ENCODE measurements around the gene MAPK8IP2. TPM values are rescaled to one million over a fixed set of nuclear protein-coding genes. Genes with fewer than 3 reads are reported as not detected.

Gene MAPK8IP2
- total RNA-seq, 1 experiment from 2014 or later = 0.79 TPM

DNA sequence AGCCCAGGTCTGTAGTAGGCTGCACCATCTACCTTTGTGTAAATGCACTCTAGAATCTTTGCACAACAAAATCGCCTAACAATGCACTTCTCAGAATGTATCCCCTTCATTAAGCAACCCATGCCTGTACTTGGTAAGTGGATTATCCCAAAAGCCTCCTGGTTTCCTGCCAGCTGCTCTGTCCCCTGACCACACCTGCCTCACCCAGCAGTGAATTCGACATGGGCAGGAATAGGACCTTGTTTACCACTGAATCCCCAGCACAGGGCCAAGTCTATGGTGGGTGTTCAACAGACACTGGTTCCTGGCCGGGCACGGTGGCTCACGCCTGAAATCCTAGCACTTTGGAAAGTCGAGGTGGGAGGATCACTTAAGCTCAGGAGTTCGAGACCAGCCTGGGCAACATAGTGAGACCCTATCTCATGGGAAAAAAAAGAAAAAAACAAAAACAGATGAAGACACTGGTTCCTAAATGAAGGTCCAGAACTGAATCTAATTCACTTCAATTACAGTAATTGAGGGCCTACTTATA is 32.8 kb upstream of the MAPK8IP2 start:
- Histone ChIP-seq H2AFZ (no peak overlapping the region), H3K27ac (no peak overlapping the region), H3K27me3 (ENCODE audit: insufficient read depth, low read depth) (no peaks in the 10 kb centered on the region), H3K4me1 (replicated peaks; ENCODE audit: insufficient read depth) (peaks cover 17% of the 10 kb centered on the region), H3K4me2 (no peak overlapping the region), H3K36me3 (ENCODE audit: low read depth) (peaks cover 21% of the 10 kb centered on the region; the same call in 1 of the 2 replicates), H3K79me2 (ENCODE audit: low read depth) (no peaks in the 10 kb centered on the region), H4K20me1 (ENCODE audit: insufficient read depth) (no peaks in the 10 kb centered on the region), H3K9me2 (ENCODE audit: insufficient read depth) (no peaks in the 10 kb centered on the region), H3K4me3 (no peak overlapping the region), H3K9me3 (ENCODE audit: insufficient read depth, low read depth) (no peaks in the 10 kb centered on the region), H3F3A (ENCODE audit: insufficient read depth, low read depth) (peaks cover 24% of the 10 kb centered on the region; the same call in 1 of the 2 replicates)
- intact Hi-C loops (cut with micrococcal nuclease; ENCODE audit: unreplicated experiment) = no loop called here
- POLR2A ChIA-PET (ENCODE audit: unreplicated experiment) = no interaction called here
- no TSS peak for BruUV-seq (replicated peaks)
- CTCF ChIA-PET = no interaction called here
- no peak for DNase-seq
- TF ChIP-seq EZH2 (IDR thresholded peaks at IDR 0.05; ENCODE audit: low read depth) = no peak
- TF ChIP-seq, protein P1, sequence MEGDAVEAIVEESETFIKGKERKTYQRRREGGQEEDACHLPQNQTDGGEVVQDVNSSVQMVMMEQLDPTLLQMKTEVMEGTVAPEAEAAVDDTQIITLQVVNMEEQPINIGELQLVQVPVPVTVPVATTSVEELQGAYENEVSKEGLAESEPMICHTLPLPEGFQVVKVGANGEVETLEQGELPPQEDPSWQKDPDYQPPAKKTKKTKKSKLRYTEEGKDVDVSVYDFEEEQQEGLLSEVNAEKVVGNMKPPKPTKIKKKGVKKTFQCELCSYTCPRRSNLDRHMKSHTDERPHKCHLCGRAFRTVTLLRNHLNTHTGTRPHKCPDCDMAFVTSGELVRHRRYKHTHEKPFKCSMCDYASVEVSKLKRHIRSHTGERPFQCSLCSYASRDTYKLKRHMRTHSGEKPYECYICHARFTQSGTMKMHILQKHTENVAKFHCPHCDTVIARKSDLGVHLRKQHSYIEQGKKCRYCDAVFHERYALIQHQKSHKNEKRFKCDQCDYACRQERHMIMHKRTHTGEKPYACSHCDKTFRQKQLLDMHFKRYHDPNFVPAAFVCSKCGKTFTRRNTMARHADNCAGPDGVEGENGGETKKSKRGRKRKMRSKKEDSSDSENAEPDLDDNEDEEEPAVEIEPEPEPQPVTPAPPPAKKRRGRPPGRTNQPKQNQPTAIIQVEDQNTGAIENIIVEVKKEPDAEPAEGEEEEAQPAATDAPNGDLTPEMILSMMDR (conservative IDR thresholded peaks at IDR 0.05) = no peak

DNA sequence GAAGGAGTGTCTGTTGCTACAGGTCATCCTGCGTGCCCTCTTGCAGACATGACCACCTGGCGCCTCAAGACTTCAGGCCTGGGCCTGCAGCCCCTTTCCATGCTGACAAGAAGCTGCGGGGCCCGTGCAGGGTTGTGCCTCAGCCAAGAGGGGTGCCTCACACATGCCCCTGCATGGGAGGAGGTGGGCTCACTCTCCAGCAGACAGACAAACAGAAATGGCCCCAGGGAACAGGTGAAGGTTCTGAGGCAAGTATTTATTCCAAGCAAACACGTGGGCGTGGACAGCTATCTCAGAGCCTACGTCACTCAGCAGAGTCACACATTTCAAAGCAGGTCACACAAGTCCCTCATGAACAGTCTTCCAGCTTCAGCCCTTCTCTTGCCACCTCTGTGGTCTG is 32.0 kb upstream of the MAPK8IP2 start:
- Histone ChIP-seq H3K36me3 (ENCODE audit: low read depth) (peaks cover 21% of the 10 kb centered on the region; the same call in 1 of the 2 replicates), H2AFZ (no peak overlapping the region), H4K20me1 (ENCODE audit: insufficient read depth) (no peaks in the 10 kb centered on the region), H3K9me3 (ENCODE audit: insufficient read depth, low read depth) (no peaks in the 10 kb centered on the region), H3K4me2 (no peak overlapping the region), H3K79me2 (ENCODE audit: low read depth) (no peaks in the 10 kb centered on the region), H3F3A (ENCODE audit: insufficient read depth, low read depth) (peaks cover 20% of the 10 kb centered on the region; the same call in 1 of the 2 replicates), H3K4me3 (no peak overlapping the region), H3K4me1 (replicated peaks; ENCODE audit: insufficient read depth) (peaks cover 13% of the 10 kb centered on the region), H3K27me3 (ENCODE audit: insufficient read depth, low read depth) (no peaks in the 10 kb centered on the region), H3K27ac (no peak overlapping the region), H3K9me2 (ENCODE audit: insufficient read depth) (no peaks in the 10 kb centered on the region)
- no peak for TF ChIP-seq EZH2 (IDR thresholded peaks at IDR 0.05; ENCODE audit: low read depth)
- TF ChIP-seq, protein P1 (conservative IDR thresholded peaks at IDR 0.05) = no peak
- intact Hi-C loops (cut with micrococcal nuclease; ENCODE audit: unreplicated experiment) = no loop called here
- no TSS peak for BruUV-seq (replicated peaks)
- POLR2A ChIA-PET (ENCODE audit: unreplicated experiment) = no interaction called here
- CTCF ChIA-PET = no interaction called here
- DNase-seq = no peak

DNA sequence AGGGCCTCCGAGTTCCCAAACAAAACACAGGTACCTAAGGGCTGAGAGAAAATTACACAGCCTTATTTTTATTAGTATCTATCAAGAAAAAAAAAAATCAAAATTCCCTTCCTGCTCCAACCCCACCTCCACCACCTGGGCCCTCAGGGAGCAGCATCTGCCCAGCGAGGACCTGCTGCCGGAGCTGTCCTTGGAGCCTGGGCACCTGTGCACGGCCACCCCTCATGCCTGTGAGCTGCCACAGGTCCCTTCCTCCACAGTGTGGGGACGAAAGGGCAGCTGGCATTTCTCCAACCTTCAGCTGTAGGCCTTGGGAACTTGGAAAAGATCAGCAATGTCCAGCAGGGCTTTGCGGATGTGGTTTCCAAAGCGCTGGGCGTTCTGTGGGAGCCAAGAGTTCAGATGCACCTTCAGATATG is 31.5 kb upstream of the MAPK8IP2 start:
- H3K27ac ChIP-seq = no peak overlapping the region
- H4K20me1 ChIP-seq (ENCODE audit: insufficient read depth) = no peaks in the 10 kb centered on the region
- H3K4me2 ChIP-seq = no peak overlapping the region
- H2AFZ ChIP-seq = no peak overlapping the region
- TF ChIP-seq, protein P1 (conservative IDR thresholded peaks at IDR 0.05) = no peak
- TF ChIP-seq EZH2 (IDR thresholded peaks at IDR 0.05; ENCODE audit: low read depth) = no peak
- intact Hi-C loops (cut with micrococcal nuclease; ENCODE audit: unreplicated experiment) = no loop called here
- DNase-seq = no peak
- ChIA-PET CTCF (no interaction called here), POLR2A (ENCODE audit: unreplicated experiment) (interaction anchor here (0.6 kb wide), 1 partner anchor 61 kb away, joined by 8 read pairs; the partner anchor contains the start of gene NCAPH2)
- no peaks in the 10 kb centered on the region for H3K9me2 ChIP-seq (ENCODE audit: insufficient read depth)
- H3K27me3 ChIP-seq (ENCODE audit: insufficient read depth, low read depth) = no peaks in the 10 kb centered on the region
- no peak overlapping the region for H3K4me3 ChIP-seq
- no TSS peak for BruUV-seq (replicated peaks)
- peaks cover 21% of the 10 kb centered on the region; the same call in 1 of the 2 replicates for H3K36me3 ChIP-seq (ENCODE audit: low read depth)
- no peaks in the 10 kb centered on the region for H3K9me3 ChIP-seq (ENCODE audit: insufficient read depth, low read depth)
- peaks cover 8% of the 10 kb centered on the region for H3K4me1 ChIP-seq (replicated peaks; ENCODE audit: insufficient read depth)
- H3F3A ChIP-seq (ENCODE audit: insufficient read depth, low read depth) = peaks cover 20% of the 10 kb centered on the region; the same call in 1 of the 2 replicates
- H3K79me2 ChIP-seq (ENCODE audit: low read depth) = no peaks in the 10 kb centered on the region

Data from PC-9 (cell line).